IMR-90 (cell line): ENCODE data around the gene CNNM2. TPM values are rescaled to one million over a fixed set of nuclear protein-coding genes. Genes with fewer than 3 reads are reported as not detected.

Experiments
- ATAC-seq: fragments of 200-7000 bp; cut with Tn5 transposase; 2 replicates; pipeline ENCODE4 v1.9.1; 2020; ENCODE audit warnings: low read depth, mild to moderate bottlenecking, moderate library complexity
- BruUV-seq: library from RNA; stranded (reverse); fragments of 400-500 nt; replicated peaks from 2 replicates; lab custom pipeline; 2021; lab: Mats Ljungman, UMichigan
- CTCF ChIA-PET: fragments of 300-600 bp; formaldehyde crosslinking; extraction: SDS; loops from one replicate; lab custom pipeline; 2021; ENCODE audit warnings: antibody characterized with exemption; lab: Yijun Ruan, JAX
- POLR2A ChIA-PET: fragments of 300-600 bp; sonication (Branson Sonifier 250); formaldehyde crosslinking; loops from one replicate; lab custom pipeline; 2022; ENCODE audit warnings: antibody characterized with exemption; ENCODE audit not compliant: unreplicated experiment; lab: Charles Lee
- DNase-seq: peaks from one replicate; pipeline ENCODE4 v3.0.0; 2013
- H2AFZ ChIP-seq: replicated peaks from 2 replicates; pipeline ENCODE3; 2013; ENCODE audit warnings: low read length, mild to moderate bottlenecking; ENCODE audit not compliant: poor library complexity
- H2AK5ac ChIP-seq: 2 replicates; pipeline ENCODE4 v1.6.1; 2013; ENCODE audit warnings: low read depth, low read length, inconsistent platforms
- H2AK9ac ChIP-seq: replicated peaks from 2 replicates; pipeline ENCODE3; 2013; ENCODE audit warnings: mild to moderate bottlenecking, low read depth, low read length, moderate library complexity; ENCODE audit not compliant: poor library complexity
- H2BK120ac ChIP-seq: 2 replicates; pipeline ENCODE4 v1.6.1; 2013; ENCODE audit warnings: low read depth, low read length, inconsistent platforms
- H2BK15ac ChIP-seq: 3 replicates; pipeline ENCODE4 v1.6.1; 2013; ENCODE audit warnings: low read depth, low read length, inconsistent platforms
- H2BK20ac ChIP-seq: 2 replicates; pipeline ENCODE4 v1.6.1; 2013; ENCODE audit warnings: low read depth, mild to moderate bottlenecking, inconsistent platforms, low read length, moderate library complexity
- H2BK5ac ChIP-seq: 2 replicates; pipeline ENCODE4 v1.6.1; 2013; ENCODE audit warnings: mild to moderate bottlenecking, low read depth, low read length, inconsistent platforms; ENCODE audit not compliant: poor library complexity, severe bottlenecking
- H3K14ac ChIP-seq: replicated peaks from 2 replicates; pipeline ENCODE4 v1.6.1; 2013; ENCODE audit warnings: low read depth, low read length, inconsistent platforms
- H3K18ac ChIP-seq: 2 replicates; pipeline ENCODE4 v1.6.1; 2013; ENCODE audit warnings: low read depth, low read length, control low read depth
- H3K23ac ChIP-seq: 2 replicates; pipeline ENCODE4 v1.6.1; 2013; ENCODE audit warnings: low read depth, low read length, inconsistent platforms
- H3K27ac ChIP-seq: 2 replicates; pipeline ENCODE4 v1.5.1; 2013; ENCODE audit warnings: mild to moderate bottlenecking, control low read depth, low read length; ENCODE audit not compliant: insufficient read depth
- H3K27me3 ChIP-seq: 2 replicates; pipeline ENCODE4 v1.6.1; 2013; ENCODE audit warnings: low read length; ENCODE audit not compliant: control insufficient read depth, insufficient read depth
- H3K36me3 ChIP-seq: 2 replicates; pipeline ENCODE4 v1.6.1; 2013; ENCODE audit warnings: low read length, mixed read lengths; ENCODE audit not compliant: control insufficient read depth, insufficient read depth
- H3K4ac ChIP-seq: 2 replicates; pipeline ENCODE4 v1.6.1; 2013; ENCODE audit warnings: low read depth, low read length, inconsistent platforms
- H3K4me1 ChIP-seq: 2 replicates; pipeline ENCODE4 v1.6.1; 2013; ENCODE audit warnings: low read length, mixed read lengths; ENCODE audit not compliant: control insufficient read depth, insufficient read depth
- H3K4me2 ChIP-seq: 2 replicates; pipeline ENCODE4 v1.6.1; 2013; ENCODE audit warnings: low read depth, mild to moderate bottlenecking, control low read depth, low read length, moderate library complexity
- H3K4me3 ChIP-seq: 2 replicates; pipeline ENCODE4 v1.5.1; 2013; ENCODE audit warnings: low read depth, mild to moderate bottlenecking, control low read depth, low read length, moderate library complexity; ENCODE audit not compliant: insufficient read depth
- H3K56ac ChIP-seq: 2 replicates; pipeline ENCODE4 v1.6.1; 2013; ENCODE audit warnings: low read length, inconsistent platforms; ENCODE audit not compliant: insufficient read depth; ENCODE audit errors: extremely low read depth
- H3K79me1 ChIP-seq, 2 experiments: 2 replicates each; pipeline ENCODE4 v1.6.1; 2013; ENCODE audit warnings: low read length in 2 of 2, inconsistent platforms in 1 of 2, low read depth in 1 of 2
- H3K9ac ChIP-seq: 2 replicates; pipeline ENCODE4 v1.6.1; 2013; ENCODE audit warnings: low read depth, low read length, control low read depth
- H3K9me1 ChIP-seq: 2 replicates; pipeline ENCODE4 v1.6.1; 2013; ENCODE audit warnings: low read length, inconsistent platforms; ENCODE audit not compliant: insufficient read depth
- H3K9me3 ChIP-seq: 2 replicates; pipeline ENCODE4 v1.6.1; 2013; ENCODE audit warnings: low read length; ENCODE audit not compliant: control insufficient read depth, insufficient read depth
- H4K20me1 ChIP-seq: 2 replicates; pipeline ENCODE4 v1.6.1; 2013; ENCODE audit warnings: low read length, inconsistent platforms; ENCODE audit not compliant: insufficient read depth
- H4K5ac ChIP-seq: 2 replicates; pipeline ENCODE4 v1.6.1; 2013; ENCODE audit warnings: mild to moderate bottlenecking, low read depth, low read length, control low read depth
- H4K8ac ChIP-seq, 2 experiments: 2 replicates each; pipeline ENCODE4 v1.6.1; 2013; ENCODE audit warnings: low read depth in 2 of 2, low read length in 2 of 2, control low read depth in 1 of 2, inconsistent platforms in 1 of 2
- H4K91ac ChIP-seq: 2 replicates; pipeline ENCODE4 v1.6.1; 2013; ENCODE audit warnings: low read depth, low read length, inconsistent platforms; ENCODE audit not compliant: insufficient read depth
- BHLHE40 ChIP-seq: fragments of 150-350 bp; IDR thresholded peaks from 2 replicates; pipeline ENCODE4 v1.6.1; 2016; ENCODE audit warnings: mild to moderate bottlenecking, low read depth, low read length
- CEBPB ChIP-seq: IDR thresholded peaks from 2 replicates; pipeline ENCODE4 v1.6.1; 2012; ENCODE audit warnings: low read depth, low read length, improper control_type of control experiment
- CHD1 ChIP-seq: IDR thresholded peaks from 2 replicates; pipeline ENCODE4 v1.6.1; 2012; ENCODE audit warnings: low read depth, low read length, improper control_type of control experiment
- CTCF ChIP-seq: conservative IDR thresholded peaks from 2 replicates; pipeline ENCODE4 v1.5.1; 2012; ENCODE audit warnings: mild to moderate bottlenecking, low read depth, low read length, improper control_type of control experiment
- ELK1 ChIP-seq: fragments of 150-350 bp; IDR thresholded peaks from 2 replicates; pipeline ENCODE4 v1.6.1; 2016; ENCODE audit warnings: low read depth, mild to moderate bottlenecking, low read length, moderate library complexity, borderline replicate concordance
- FOS ChIP-seq: fragments of 150-350 bp; IDR thresholded peaks from 2 replicates; pipeline ENCODE4 v1.6.1; 2016; ENCODE audit warnings: low read depth, low read length
- MAZ ChIP-seq: IDR thresholded peaks from 2 replicates; pipeline ENCODE4 v1.6.1; 2012; ENCODE audit warnings: low read depth, mild to moderate bottlenecking, low read length, improper control_type of control experiment, moderate library complexity, borderline replicate concordance
- MXI1 ChIP-seq: IDR thresholded peaks from 2 replicates; pipeline ENCODE4 v1.6.1; 2012; ENCODE audit warnings: low read depth, mild to moderate bottlenecking, low read length, moderate library complexity, borderline replicate concordance
- POLR2A ChIP-seq: IDR thresholded peaks from 2 replicates; pipeline ENCODE4 v1.6.1; 2012; ENCODE audit warnings: mild to moderate bottlenecking, low read depth, low read length
- RCOR1 ChIP-seq: IDR thresholded peaks from 2 replicates; pipeline ENCODE4 v1.6.1; 2012; ENCODE audit warnings: mild to moderate bottlenecking, low read length, improper control_type of control experiment; ENCODE audit not compliant: insufficient replicate concordance
- RFX5 ChIP-seq: IDR thresholded peaks from 2 replicates; pipeline ENCODE4 v1.8.0; 2012; ENCODE audit warnings: low read depth, mild to moderate bottlenecking, low read length, moderate library complexity
- SMC3 ChIP-seq: fragments of 150-350 bp; IDR thresholded peaks from 2 replicates; pipeline ENCODE4 v1.6.1; 2016; ENCODE audit warnings: low read depth, mild to moderate bottlenecking, antibody characterized with exemption, low read length, moderate library complexity
- USF2 ChIP-seq: fragments of 150-350 bp; IDR thresholded peaks from 2 replicates; pipeline ENCODE4 v1.6.1; 2017; ENCODE audit warnings: mild to moderate bottlenecking, antibody characterized with exemption, low read length, low read depth
- WGBS, 2 experiments: methylation state at CpG; one replicate each; pipeline versions ENCODE4 v1.1.5 to v1.1.7; 2013; ENCODE audit warnings: missing lambda C conversion rate in 2 of 2; ENCODE audit not compliant: insufficient read length in 1 of 2; ENCODE audit errors: extremely low coverage in 2 of 2; 5-methylcytosine and 5-hydroxymethylcytosine counted together
- dilution Hi-C: fragments of 300-500 bp; cut with HindIII; formaldehyde crosslinking; loops from one replicate; pipeline ENCODE4 v1.14.3; 2018; ENCODE audit warnings: low sequenced_read_pairs; ENCODE audit not compliant: unreplicated experiment
- in situ Hi-C: fragments of 300-500 bp; cut with MboI; formaldehyde crosslinking; loops from 3 replicates; pipeline ENCODE4 v1.14.3; 2019; ENCODE audit warnings: low sequenced_read_pairs, inconsistent platforms, mixed read lengths
- intact Hi-C: fragments of 100-400 bp; cut with micrococcal nuclease; formaldehyde crosslinking; loops from 2 replicates; pipeline ENCODE4 v1.10.0; 2022
- polyA plus RNA-seq, 3 experiments: library from polyadenylated mRNA; depleted of rRNA; stranded (reverse); fragments of >200 nt; gene quantifications; 2 replicates each; pipeline ENCODE4 v1.2.3, GENCODE V29; 2012; ENCODE audit warnings: low replicate concordance in 1 of 3
- total RNA-seq: library from RNA; depleted of rRNA; stranded (reverse); fragments of >200 nt; gene quantifications from 2 replicates; pipeline ENCODE4 v1.2.3, GENCODE V29; 2012

CNNM2 gene
- total and polyA plus RNA-seq, 2 of the 4 experiments (the other 2 are of a cell fraction) = 4.7 to 5.6 TPM

- peaks cover 4% of the 10 kb centered on the region; the same call in 1 of the 2 replicates for H3K4me1 ChIP-seq
- no peaks in the 10 kb centered on the region for H3K9me3 ChIP-seq
- no peak overlapping the region for H4K8ac ChIP-seq
- no peak overlapping the region for H4K91ac ChIP-seq
- H3K4ac ChIP-seq = 0 out of 2 replicates have a peak overlapping the region, but pooled peaks have one; percentile 0
- no peaks in the 10 kb centered on the region for H3K9me1 ChIP-seq
- DNase-seq = peak; percentile 68
- peak overlapping the region; percentile 46 for H2AFZ ChIP-seq
- 0 out of 2 replicates have a peak, but pooled peaks cover 5% of the 10 kb centered on the region for H4K20me1 ChIP-seq
- peak overlapping the region; percentile 28; the same call in 1 of the 2 replicates for H2AK5ac ChIP-seq
- H3K9ac ChIP-seq = no peak overlapping the region
- H2BK20ac ChIP-seq = no peak overlapping the region
- no peak overlapping the region for H2BK5ac ChIP-seq
- in situ Hi-C loops = loop anchor here (5.0 to 10.0 kb wide), 2 partner anchors 237 to 335 kb away; no protein-coding TSS in a partner anchor
- no peak overlapping the region for H2BK15ac ChIP-seq
- H3K27ac ChIP-seq = no peak overlapping the region
- no peak overlapping the region for H3K4me3 ChIP-seq
- no peak overlapping the region for H4K5ac ChIP-seq
- H3K79me1 ChIP-seq = peaks cover 8 to 35% of the 10 kb centered on the region in 2 experiments; a peak in 3 of 4 replicates
- H3K23ac ChIP-seq = no peak overlapping the region
- no peaks in the 10 kb centered on the region for H3K27me3 ChIP-seq
- intact Hi-C loops = loop anchor here (1.0 to 2.0 kb wide), 4 partner anchors 152 to 340 kb away; no protein-coding TSS in a partner anchor
- H3K14ac ChIP-seq = no peak overlapping the region
- H2AK9ac ChIP-seq = no peak overlapping the region
- 68% methylated on average over 8 of the region's 16 CpGs; no CpG with 5 or more reads in 1 of the 2 experiments for WGBS, 2 experiments
- H3K36me3 ChIP-seq = peaks cover 19% of the 10 kb centered on the region
- no peak overlapping the region for H3K18ac ChIP-seq
- peak; percentile 72 for ATAC-seq
- no TSS peak for BruUV-seq
- no peak overlapping the region for H3K4me2 ChIP-seq
- dilution Hi-C loops = no loop called here
- POLR2A ChIA-PET = no interaction called here
- no peak overlapping the region for H2BK120ac ChIP-seq
- H3K56ac ChIP-seq = no peak overlapping the region
- CTCF ChIA-PET = interaction anchor here (0.5 to 1.3 kb wide), 3 partner anchors 140 to 153 kb away, joined by 3 to 7 read pairs (median 6); no protein-coding TSS in a partner anchor
- TF ChIP-seq MAZ = no peak
- TF ChIP-seq BHLHE40 = no peak
- TF ChIP-seq RCOR1 = no peak
- TF ChIP-seq SMC3 = peak; percentile 96
- peak; percentile 79 for TF ChIP-seq CTCF
- TF ChIP-seq FOS = no peak
- TF ChIP-seq MXI1 = no peak
- TF ChIP-seq CHD1 = no peak
- TF ChIP-seq ELK1 = no peak
- TF ChIP-seq USF2 = no peak
- TF ChIP-seq CEBPB = no peak
- TF ChIP-seq POLR2A = no peak
- no peak for TF ChIP-seq RFX5
Measured at GRCh38 chr10:103069453-103070331, 151.6 kb downstream of the CNNM2 start.
